ENCODE results near the gene DHRS12.

- TF ChIP-seq, protein P1, sequence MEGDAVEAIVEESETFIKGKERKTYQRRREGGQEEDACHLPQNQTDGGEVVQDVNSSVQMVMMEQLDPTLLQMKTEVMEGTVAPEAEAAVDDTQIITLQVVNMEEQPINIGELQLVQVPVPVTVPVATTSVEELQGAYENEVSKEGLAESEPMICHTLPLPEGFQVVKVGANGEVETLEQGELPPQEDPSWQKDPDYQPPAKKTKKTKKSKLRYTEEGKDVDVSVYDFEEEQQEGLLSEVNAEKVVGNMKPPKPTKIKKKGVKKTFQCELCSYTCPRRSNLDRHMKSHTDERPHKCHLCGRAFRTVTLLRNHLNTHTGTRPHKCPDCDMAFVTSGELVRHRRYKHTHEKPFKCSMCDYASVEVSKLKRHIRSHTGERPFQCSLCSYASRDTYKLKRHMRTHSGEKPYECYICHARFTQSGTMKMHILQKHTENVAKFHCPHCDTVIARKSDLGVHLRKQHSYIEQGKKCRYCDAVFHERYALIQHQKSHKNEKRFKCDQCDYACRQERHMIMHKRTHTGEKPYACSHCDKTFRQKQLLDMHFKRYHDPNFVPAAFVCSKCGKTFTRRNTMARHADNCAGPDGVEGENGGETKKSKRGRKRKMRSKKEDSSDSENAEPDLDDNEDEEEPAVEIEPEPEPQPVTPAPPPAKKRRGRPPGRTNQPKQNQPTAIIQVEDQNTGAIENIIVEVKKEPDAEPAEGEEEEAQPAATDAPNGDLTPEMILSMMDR (IDR thresholded peaks at IDR 0.05), result no peak
- peak in 1 of 2 donors; percentile 86 for TF ChIP-seq POLR2A (IDR thresholded peaks at IDR 0.05)
These were observed at the start of gene DHRS12 for GRCh38 chr13:51803422-51804294.

Measured in lower leg skin (tissue), 3 donors.